Adrenal gland (tissue), 5 donors: ENCODE data around the gene ZNF774.

Experiments
- CTCF ChIP-seq, 6 experiments: fragments of 450-650 bp in 4 of 6; fragments of 200-600 bp in 2 of 6; sonication (generic) in 1 of 6; IDR thresholded peaks; 1 replicate in 5 of 6; 2 replicates in 1 of 6; pipeline versions ENCODE4 v1.5.1 to v1.8.0; 2016 to 2021; ENCODE audit warnings: antibody characterized with exemption in 6 of 6, mild to moderate bottlenecking in 2 of 6, moderate library complexity in 1 of 6
- POLR2A ChIP-seq, 2 donors: fragments of 450-650 bp; IDR thresholded peaks; one replicate each; pipeline ENCODE4 v1.6.1; 2017; ENCODE audit warnings: antibody characterized with exemption in 2 of 2, mild to moderate bottlenecking in 2 of 2, moderate library complexity in 1 of 2
- donor health status: DM: no; HTN: no; CAD: no.

GRCh38 chr15:90360746-90361145 lies 8.7 kb downstream of the ZNF774 start:
- TF ChIP-seq CTCF (IDR thresholded peaks at IDR 0.05) (no peak), POLR2A (IDR thresholded peaks at IDR 0.05) (no peak)
